NCI-H2196 treated with DMSO at 0.1 percent for 48 hours (cell line): ENCODE measurements around the gene HPCA.
"Not testable (repeated sequence)": the region's sequence is repeated elsewhere in the genome, so short reads cannot be mapped to it uniquely, and the experiment has no call there.

Experiments
- DNase-seq: peaks from one replicate; lab custom pipeline; 2025; ENCODE audit not compliant: unreplicated experiment; lab: John Stamatoyannopoulos, UW

HPCA gene

DNA sequence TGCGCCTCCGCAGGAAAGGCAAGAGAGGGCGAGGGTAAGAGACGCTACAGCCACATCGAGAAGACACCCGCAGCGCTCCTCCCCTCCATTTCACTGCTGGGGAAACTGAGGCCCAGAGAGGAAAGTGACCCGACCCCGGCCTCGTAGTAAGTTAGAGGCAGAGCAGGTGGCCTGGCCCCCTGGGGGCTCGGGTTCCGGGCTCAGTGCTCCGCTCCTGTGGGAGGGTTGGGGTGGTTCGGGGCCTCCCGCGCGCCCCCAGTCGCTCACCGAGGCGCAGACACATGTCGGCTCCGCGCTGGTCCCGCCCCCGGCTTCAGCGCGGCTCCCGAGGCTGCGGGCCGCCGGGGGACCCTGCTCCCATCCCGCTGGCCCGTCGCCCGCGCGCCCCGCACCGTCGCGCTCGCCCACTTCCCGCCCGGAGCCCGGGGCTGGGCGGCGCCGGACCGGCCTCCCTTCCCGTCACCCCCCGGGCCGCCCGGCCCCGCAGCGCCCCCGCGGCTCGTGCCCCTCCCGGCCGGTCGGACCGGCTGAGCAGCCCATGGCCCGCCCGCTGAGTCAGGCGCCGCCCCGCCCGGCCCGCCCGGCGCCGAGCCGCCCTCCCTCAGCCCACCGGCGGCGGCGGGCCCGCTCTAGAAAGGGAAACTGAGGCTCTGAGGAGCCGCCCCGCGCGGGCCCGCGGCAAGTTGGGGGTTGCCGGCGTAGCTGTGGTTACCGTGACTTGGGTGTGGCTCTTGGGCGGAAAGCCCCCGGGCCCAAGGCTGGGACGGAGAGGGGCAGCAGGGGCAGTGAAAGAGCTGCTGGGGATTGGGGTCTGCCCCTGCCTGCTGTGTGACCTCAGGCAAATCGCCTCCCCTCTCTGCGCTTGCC is 14.9 kb downstream of the HPCA start, which contains the start of gene TMEM54:
TMEM54 (minus strand) TSS at position 434 of the 867 bp plus-strand sequence; CDS start at position 283, 151 bp downstream.
- no peak for DNase-seq

DNA sequence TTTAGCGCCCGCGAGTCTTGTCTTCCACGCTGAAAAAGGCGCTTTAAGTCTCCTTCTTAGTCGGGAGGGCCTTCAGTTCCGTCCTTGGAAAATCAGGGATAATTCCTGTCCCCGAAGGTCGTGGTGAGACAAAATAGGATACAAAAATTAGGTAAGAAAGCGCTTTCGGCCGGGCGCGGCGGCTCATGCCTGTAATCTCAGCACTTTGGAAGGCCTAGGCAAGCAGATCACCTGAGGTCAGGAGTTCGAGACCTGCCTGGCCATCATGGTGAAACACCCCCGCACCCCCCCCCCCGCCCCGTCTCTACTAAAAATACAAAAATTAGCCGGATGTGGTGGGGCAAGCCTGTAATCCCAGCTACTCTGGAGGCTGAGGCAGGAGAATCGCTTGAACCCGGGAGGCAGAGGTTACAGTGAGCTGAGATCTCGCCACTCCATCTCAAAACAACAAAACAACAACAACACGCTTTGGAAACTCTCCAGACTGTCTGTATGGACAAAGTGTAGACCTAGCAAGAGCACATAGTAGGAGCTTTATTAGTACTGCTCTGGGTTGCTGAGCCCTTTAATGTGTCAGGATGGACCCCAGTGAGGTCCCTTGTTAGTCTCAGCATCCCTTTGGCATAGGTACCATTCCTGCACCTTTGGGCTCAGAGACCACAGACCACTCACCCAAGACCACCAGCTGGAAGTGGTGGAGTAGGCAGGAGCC is 15.7 kb downstream of the HPCA start:
- DNase-seq = no peak

DNA sequence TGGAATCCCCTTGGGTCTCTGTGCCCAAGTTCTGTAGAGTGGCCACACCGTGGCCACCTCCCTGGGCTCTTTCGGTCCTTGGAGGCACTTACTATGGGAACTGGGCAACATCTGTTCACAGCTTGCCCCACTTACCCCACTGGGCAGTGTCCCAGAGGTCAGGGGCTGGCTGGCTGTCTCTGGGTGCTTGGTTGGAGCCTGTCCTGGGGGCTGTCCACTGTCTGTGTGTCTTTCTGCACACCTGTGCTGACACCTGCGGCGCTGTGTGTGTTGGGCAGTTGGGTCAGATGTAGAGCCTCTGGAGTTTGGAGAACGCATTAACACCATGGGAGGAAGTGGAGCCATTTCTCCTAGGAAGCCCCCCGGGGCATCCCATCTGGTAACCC is 16.2 kb downstream of the HPCA start:
- no peak for DNase-seq

DNA sequence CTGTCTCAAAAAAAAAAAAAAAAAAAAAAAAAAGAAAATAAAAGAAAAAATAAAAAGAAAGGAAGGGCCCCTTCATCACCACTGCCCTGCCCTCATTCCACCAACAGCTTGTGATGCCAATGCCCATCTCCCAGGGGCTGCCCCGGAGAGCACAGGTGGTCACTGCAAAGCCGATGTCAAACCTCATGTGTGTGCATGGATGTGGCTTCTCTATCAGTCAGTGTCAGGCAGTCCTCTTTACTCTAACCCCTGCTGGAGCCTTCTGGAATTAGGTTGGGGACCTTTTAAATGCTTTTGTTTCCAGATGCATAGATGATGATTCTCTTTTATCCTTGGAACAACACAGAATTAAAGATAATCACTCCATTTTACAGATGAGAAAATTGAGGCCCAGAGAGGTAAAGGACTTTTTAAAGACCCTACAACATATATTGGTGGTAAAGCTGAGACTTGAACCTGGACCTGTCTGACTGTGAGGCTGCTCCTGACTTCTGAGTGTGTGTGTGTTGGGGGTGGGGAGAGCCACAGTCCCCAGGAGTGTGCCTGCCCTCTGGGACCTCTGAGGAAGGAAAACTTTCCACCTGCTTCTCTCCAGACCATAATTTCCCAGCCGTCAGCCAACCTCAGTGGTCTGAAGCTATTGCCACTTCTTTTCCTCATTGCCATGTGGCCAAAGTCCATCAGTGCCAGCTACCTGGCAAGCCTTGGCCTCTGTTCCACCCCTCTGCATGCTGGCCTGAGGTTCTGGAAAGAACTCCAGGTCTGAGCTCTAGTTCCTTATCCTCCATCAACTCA is 17.9 kb downstream of the HPCA start:
- DNase-seq = no peak

DNA sequence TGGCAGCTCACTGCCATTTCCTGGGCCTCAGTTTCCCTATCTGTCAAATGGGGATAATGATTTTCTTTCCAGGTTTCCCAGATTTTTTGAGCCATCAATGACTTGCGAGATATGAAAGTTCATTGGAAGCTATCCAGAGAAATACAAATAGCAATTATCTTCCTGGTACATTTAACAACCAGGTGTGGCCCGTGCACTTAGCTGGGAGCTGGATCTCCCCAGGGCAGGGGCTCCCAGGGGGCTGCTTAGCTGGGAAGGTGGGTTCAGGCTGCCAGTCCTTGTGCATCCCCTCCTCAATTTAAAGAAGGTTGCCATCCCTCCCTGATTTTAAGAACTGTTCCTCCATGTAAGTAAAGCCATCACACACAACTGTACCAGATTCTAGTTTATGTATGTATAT is 18.5 kb downstream of the HPCA start:
- DNase-seq = no peak

DNA sequence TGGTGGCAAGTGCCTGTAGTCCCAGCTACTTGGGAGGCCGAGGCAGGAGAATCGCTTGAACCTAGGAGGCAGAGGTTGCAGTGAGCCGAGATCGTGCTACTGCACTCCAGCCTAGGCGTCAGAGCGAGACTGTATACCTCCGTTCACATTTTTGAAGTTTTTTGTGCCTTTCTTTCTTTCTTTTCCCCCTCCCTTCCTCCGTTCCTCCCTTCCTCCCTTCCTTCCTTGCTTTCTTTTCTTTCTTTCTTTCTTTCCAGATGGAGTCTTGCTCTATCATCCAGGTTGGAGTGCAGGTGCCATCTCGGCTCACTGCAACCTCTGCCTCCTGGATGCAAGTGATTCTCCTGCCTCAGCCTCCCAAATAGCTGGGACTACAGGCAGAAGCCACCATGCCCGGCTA is 19.3 kb downstream of the HPCA start:
- not testable (repeated sequence) for DNase-seq

DNA sequence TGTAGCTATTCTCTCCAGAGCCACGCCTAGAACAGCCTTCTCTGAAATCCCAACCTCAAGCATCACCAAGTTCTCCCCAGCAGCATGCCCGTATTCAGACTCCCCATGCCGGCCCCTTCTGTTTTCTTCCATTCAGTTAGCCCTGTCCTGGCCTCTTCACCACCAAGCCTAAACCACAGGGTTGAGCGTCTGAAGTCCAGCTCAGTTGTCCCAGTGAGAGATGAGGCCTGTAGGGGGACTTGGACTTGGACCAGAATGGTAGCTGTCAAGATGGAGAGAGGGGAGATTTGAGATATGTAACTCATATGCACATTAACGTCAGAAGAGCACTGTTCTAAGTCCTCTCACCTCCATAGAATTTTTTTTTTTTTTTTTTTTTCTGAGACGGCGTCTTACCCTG is 20.4 kb downstream of the HPCA start:
- DNase-seq = no peak

DNA sequence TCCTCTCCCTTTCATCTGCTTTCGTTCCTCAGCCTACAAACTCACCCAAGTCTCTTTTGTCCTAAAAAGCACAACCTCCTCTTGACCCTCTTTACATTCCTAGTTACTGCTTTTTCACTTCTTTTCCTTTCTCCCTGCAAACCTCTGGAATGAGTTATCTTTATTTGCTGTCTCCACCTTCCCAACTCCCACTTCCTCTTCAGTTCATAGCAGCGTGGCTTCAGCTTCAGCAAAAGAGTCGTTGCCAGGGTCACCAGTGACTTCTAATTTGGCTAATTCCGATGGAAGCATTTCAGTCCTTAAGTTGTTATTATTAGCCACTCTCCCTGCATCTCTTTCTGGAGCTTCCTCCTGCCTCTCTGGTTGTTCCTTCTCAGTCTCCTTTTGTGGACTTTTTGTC is 21.1 kb downstream of the HPCA start:
- no peak for DNase-seq

DNA sequence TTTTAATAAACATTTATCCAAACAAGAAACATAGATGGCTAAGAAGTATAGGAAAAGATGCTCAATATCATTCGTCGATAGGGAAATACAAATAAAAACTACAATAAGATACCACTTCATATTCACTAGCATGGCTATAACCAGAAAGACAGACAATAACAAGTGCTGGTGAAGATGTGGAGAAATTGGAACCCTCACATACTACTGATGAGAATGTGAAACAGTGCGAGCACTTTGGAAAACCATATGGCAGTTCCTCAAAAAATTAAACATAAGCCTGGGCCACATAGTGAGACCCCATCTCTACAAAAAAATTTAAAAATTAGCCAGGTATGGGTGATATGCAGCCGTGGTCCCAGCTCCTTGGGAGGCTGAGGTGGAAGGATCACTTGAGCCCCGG is 24.0 kb downstream of the HPCA start:
- no peak for DNase-seq

DNA sequence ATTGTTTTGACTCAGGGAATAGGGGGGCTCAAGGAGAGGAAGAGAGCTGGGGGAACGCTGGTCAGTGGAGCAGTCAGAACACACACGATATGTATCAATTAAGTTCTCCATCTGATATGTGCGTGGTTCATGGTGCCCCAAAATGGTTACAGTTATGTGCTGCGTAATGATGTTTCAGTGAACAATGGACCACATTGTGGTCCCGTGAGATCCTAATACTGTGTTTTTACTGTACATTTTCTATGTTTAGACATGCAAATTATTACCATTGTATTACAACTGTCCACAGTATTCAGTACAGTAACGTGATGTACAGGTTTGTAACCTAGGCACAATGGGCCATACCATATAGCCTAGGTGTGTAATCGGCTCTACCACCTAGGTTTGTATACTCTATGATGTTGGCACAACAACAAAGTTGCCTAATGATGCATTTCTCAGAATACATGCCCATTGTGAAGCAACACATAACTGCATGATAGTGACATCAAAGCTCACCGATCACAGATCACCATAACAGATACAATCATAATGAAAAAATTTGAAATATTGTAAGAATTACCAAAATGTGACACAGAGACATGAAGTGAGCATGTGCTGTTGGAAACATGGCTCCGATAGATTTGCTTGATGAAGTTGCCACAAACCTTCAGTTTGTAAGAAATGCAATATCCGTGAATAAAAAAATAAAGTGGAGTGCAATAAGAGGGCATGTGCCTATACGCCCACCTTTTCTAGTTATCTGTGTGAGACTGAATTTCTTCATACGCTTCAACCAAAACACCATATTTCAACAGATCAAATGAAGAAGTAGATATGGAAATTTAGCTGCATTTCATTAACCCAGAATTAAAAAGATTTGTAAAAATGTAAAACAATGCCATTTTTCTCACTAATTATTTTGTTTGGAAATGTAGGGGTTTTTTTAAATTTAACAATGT is 29.7 kb downstream of the HPCA start:
- no peak for DNase-seq

DNA sequence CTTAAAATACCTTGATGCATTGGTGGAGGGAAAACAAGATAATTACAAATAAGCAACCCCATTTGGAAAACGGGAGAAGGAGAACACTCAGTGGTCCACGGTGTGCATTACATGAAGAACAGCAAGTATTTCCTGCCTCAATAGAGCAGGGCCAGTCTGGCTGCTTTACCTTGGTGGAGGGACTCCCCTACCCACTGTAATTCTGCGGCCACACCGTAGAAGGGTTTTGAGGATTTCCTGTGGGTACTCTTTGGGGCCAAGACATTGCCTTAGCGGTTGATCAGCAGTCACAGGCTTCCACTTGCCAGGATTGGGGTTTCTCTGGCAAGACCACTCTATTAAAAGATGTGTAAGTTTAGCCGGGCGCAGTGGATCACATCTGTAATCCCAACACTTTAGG is 31.2 kb downstream of the HPCA start:
- no peak for DNase-seq

DNA sequence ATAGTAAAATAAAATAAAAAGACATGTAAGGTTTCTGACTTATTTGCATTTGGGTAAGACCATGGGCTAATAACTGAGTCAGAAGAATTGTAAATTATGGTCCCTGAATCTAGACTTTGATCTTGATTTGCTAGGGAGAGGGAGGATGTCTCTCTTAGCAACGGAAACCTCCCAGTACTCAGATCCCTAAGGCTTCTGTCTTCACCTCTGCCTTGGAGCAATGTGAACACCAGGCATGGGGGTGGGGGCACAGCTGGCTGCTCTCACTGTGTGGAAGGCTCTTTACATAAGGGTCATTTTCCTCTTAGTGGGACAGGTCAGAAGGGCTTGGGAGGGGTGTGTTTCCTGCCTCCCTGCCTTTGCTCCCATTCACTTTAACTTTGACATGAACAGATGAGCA is 31.9 kb downstream of the HPCA start:
- DNase-seq = no peak

DNA sequence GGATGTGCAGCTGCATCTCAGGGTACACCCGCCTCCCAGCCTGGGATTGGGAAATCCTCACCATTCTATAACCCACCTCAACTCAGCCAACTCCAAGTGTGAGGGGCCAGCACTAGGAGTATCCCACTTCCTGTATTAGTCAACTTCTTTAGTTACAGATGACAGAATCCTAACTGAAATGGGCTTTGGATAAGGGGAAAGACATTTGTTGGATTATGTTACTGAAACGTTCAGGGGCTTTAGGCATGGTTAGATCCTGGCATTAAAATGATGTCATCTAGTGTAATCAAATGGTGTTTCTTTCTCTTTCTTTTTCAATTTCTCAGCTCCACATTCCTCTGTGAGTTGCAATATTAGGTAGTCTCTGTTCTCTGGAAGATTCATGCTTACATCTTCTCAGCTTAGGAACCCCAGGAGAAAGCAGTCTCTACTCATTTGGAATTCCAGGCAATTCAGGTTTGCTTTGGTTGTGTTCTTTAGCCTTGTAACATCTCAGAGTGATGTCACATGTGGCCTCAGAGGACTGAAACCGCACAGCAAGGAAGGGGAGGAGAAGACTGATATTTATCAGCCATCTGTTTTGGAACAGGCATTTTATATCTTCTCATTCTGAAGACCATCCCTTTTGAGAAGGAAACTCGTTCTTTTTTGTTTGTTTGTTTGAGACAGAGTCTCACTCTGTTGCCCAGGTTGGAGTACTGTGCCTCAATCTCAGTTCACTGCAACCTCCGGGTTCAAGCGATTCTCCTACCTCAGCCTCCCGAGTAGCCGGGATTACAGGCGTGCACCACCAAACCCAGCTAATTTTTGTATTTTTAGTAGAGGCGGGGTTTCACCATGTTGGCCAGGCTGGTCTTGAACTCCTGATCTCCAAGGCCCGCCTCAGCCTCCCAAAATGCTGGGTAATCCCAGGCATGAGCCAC is 33.8 kb downstream of the HPCA start:
- DNase-seq = no peak

DNA sequence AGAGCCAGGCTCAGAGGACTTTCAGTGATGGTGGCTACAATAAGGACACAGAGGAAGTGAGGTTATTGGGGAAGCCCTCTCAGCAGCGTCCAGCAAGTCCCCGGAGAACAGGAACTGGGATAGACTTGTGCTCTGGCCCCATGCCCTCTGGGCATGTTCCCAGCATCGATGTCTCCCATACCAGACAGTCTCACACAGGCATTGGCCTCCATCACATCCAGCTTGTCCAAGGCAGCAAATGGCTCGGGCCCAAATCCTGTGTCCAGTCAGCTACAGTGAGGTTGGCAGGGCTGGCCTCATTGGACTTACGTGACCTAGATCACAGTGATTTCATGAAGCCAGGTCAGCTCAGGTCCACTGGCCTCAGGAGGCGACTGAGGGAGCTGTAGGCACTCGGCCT is 34.5 kb downstream of the HPCA start:
- DNase-seq = no peak

DNA sequence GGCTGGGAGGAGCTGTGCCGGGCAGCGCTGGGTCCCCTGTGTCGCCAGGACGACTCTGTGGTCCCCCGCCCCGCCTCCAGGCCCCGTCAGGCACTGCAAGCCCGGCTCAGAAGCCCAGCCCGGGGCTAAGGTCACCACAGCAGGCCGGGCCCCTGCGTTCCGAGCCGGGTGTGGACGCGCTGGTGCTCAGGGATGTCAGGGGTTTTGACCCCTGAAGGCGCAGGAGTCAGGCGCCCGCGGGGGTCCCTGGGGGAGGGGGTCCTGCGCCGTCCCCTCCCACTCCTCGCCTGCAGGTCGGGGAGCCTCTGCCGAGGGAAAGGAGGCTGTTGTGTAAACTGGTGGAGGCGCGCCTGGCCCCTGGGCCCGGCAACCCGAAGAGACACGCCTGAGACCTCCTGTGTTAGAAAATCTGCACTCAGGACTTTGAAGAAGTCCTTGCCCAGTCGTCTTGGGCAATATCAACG is 38.6 kb downstream of the HPCA start:
- no peak for DNase-seq

DNA sequence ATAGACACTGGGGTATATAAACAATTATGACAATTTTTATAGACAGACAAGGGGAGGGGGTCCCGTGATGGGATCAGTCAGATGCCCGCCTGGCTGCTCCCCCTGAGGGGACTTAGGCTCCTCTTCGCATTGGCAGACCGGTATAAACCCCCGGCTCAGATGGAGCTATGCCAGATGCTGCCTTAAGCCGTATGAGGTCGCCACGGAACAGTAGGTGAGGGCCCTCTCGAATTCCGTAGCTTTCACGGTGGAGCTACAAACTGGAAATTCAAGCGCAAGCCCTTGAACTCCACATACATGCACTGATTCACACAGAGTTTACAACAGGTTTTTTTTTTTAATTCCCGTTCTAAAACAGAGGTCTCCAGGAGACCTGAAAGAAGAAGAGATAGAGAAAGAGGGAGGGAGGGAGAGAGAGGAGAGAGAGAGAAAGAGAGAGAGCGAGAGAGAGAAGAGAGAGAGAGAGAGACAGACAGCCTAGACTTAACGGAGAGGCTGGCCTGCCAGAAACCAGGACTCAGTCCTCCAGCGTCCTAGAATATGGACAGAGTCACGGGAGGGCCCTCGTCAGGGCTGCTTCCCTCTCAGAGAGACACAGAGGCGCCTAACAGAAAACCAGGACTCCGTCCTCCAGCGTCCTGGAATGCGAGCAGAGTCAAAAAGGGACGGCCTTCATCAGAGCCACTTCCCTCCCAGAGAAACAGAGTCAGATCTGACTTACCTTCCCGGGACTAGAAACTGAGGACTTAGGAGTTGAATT is 39.3 kb downstream of the HPCA start:
- no peak for DNase-seq

DNA sequence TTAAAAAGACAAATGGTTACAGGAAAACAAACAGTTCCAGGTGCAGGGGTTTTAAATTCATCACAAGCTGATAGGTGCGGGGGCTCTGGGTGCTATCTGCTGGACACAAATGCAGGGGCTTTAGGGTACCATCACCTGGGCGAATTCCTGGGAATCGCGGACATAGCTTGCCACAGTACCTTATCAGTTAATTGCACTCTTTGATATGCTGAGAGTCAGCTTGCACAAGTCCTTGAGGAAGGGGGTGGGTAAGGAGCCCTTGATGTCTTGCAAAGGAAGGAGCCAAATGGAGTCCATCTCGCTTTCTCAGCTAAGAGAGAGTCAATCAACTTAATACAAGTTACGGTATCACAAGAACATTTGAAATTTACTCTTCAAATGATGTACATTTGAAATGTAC is 40.3 kb downstream of the HPCA start:
- DNase-seq = no peak

DNA sequence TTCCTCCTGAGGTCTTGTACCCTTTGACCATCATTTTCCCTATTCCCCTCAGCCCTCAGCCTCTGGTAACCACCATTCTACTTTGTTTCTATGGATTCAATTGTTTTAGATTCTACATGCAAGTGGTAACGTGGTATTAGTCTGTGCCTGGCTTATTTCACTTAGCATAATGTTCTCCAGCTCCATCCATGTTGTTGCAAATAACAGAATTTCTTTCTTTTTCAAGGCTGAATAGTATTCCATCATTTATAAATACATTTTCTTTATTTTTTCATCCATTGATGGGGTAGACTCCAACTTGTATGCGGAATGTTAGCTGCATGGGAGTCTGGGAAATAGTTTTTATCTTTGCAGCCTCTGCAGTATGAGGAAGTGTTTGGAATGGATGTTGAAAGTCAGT is 41.1 kb downstream of the HPCA start:
- no peak for DNase-seq

DNA sequence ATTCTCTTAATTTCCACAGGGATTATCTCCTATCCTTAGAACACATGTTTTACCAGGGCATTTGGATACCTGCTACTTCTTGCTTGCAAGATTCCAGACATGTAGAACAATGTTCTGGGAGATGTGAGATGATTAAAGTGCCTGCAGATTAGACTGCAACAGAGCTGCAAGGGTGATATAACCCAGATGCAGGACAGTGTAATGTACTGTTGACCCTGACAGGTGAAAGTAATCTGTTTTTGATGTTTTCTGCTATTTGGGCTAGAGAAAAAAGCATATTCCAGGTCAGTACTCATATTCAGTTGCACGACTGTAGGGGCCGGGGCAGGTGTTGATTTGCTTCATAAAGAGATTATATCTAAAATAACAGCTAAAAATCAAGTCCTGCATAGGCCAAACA is 42.0 kb downstream of the HPCA start:
- no peak for DNase-seq
